IMR-90 (cell line): Measurements from ENCODE around the gene ABHD12. TPM values are rescaled to one million over a fixed set of nuclear protein-coding genes. Genes with fewer than 3 reads are reported as not detected.
A peak's percentile ranks its signal among the peaks of the same experiment; 100 is the strongest.

Experiments
- ATAC-seq: fragments of 200-7000 bp; cut with Tn5 transposase; 2 replicates; pipeline ENCODE4 v1.9.1; 2020; ENCODE audit warnings: low read depth, mild to moderate bottlenecking, moderate library complexity
- BruUV-seq: library from RNA; stranded (reverse); fragments of 400-500 nt; replicated peaks from 2 replicates; lab custom pipeline; 2021; lab: Mats Ljungman, UMichigan
- CTCF ChIA-PET: fragments of 300-600 bp; formaldehyde crosslinking; extraction: SDS; loops from one replicate; lab custom pipeline; 2021; ENCODE audit warnings: antibody characterized with exemption; lab: Yijun Ruan, JAX
- POLR2A ChIA-PET: fragments of 300-600 bp; sonication (Branson Sonifier 250); formaldehyde crosslinking; loops from one replicate; lab custom pipeline; 2022; ENCODE audit warnings: antibody characterized with exemption; ENCODE audit not compliant: unreplicated experiment; lab: Charles Lee
- DNase-seq: peaks from one replicate; pipeline ENCODE4 v3.0.0; 2013
- H2AFZ ChIP-seq: replicated peaks from 2 replicates; pipeline ENCODE3; 2013; ENCODE audit warnings: low read length, mild to moderate bottlenecking; ENCODE audit not compliant: poor library complexity
- H2AK5ac ChIP-seq: 2 replicates; pipeline ENCODE4 v1.6.1; 2013; ENCODE audit warnings: low read depth, low read length, inconsistent platforms
- H2AK9ac ChIP-seq: replicated peaks from 2 replicates; pipeline ENCODE3; 2013; ENCODE audit warnings: mild to moderate bottlenecking, low read depth, low read length, moderate library complexity; ENCODE audit not compliant: poor library complexity
- H2BK120ac ChIP-seq: 2 replicates; pipeline ENCODE4 v1.6.1; 2013; ENCODE audit warnings: low read depth, low read length, inconsistent platforms
- H2BK15ac ChIP-seq: 3 replicates; pipeline ENCODE4 v1.6.1; 2013; ENCODE audit warnings: low read depth, low read length, inconsistent platforms
- H2BK20ac ChIP-seq: 2 replicates; pipeline ENCODE4 v1.6.1; 2013; ENCODE audit warnings: low read depth, mild to moderate bottlenecking, inconsistent platforms, low read length, moderate library complexity
- H2BK5ac ChIP-seq: 2 replicates; pipeline ENCODE4 v1.6.1; 2013; ENCODE audit warnings: mild to moderate bottlenecking, low read depth, low read length, inconsistent platforms; ENCODE audit not compliant: poor library complexity, severe bottlenecking
- H3K14ac ChIP-seq: replicated peaks from 2 replicates; pipeline ENCODE4 v1.6.1; 2013; ENCODE audit warnings: low read depth, low read length, inconsistent platforms
- H3K18ac ChIP-seq: 2 replicates; pipeline ENCODE4 v1.6.1; 2013; ENCODE audit warnings: low read depth, low read length, control low read depth
- H3K23ac ChIP-seq: 2 replicates; pipeline ENCODE4 v1.6.1; 2013; ENCODE audit warnings: low read depth, low read length, inconsistent platforms
- H3K27ac ChIP-seq: 2 replicates; pipeline ENCODE4 v1.5.1; 2013; ENCODE audit warnings: mild to moderate bottlenecking, control low read depth, low read length; ENCODE audit not compliant: insufficient read depth
- H3K27me3 ChIP-seq: 2 replicates; pipeline ENCODE4 v1.6.1; 2013; ENCODE audit warnings: low read length; ENCODE audit not compliant: control insufficient read depth, insufficient read depth
- H3K36me3 ChIP-seq: 2 replicates; pipeline ENCODE4 v1.6.1; 2013; ENCODE audit warnings: low read length, mixed read lengths; ENCODE audit not compliant: control insufficient read depth, insufficient read depth
- H3K4ac ChIP-seq: 2 replicates; pipeline ENCODE4 v1.6.1; 2013; ENCODE audit warnings: low read depth, low read length, inconsistent platforms
- H3K4me1 ChIP-seq: 2 replicates; pipeline ENCODE4 v1.6.1; 2013; ENCODE audit warnings: low read length, mixed read lengths; ENCODE audit not compliant: control insufficient read depth, insufficient read depth
- H3K4me2 ChIP-seq: 2 replicates; pipeline ENCODE4 v1.6.1; 2013; ENCODE audit warnings: low read depth, mild to moderate bottlenecking, control low read depth, low read length, moderate library complexity
- H3K4me3 ChIP-seq: 2 replicates; pipeline ENCODE4 v1.5.1; 2013; ENCODE audit warnings: low read depth, mild to moderate bottlenecking, control low read depth, low read length, moderate library complexity; ENCODE audit not compliant: insufficient read depth
- H3K56ac ChIP-seq: 2 replicates; pipeline ENCODE4 v1.6.1; 2013; ENCODE audit warnings: low read length, inconsistent platforms; ENCODE audit not compliant: insufficient read depth; ENCODE audit errors: extremely low read depth
- H3K79me1 ChIP-seq, 2 experiments: 2 replicates each; pipeline ENCODE4 v1.6.1; 2013; ENCODE audit warnings: low read length in 2 of 2, inconsistent platforms in 1 of 2, low read depth in 1 of 2
- H3K9ac ChIP-seq: 2 replicates; pipeline ENCODE4 v1.6.1; 2013; ENCODE audit warnings: low read depth, low read length, control low read depth
- H3K9me1 ChIP-seq: 2 replicates; pipeline ENCODE4 v1.6.1; 2013; ENCODE audit warnings: low read length, inconsistent platforms; ENCODE audit not compliant: insufficient read depth
- H3K9me3 ChIP-seq: 2 replicates; pipeline ENCODE4 v1.6.1; 2013; ENCODE audit warnings: low read length; ENCODE audit not compliant: control insufficient read depth, insufficient read depth
- H4K20me1 ChIP-seq: 2 replicates; pipeline ENCODE4 v1.6.1; 2013; ENCODE audit warnings: low read length, inconsistent platforms; ENCODE audit not compliant: insufficient read depth
- H4K5ac ChIP-seq: 2 replicates; pipeline ENCODE4 v1.6.1; 2013; ENCODE audit warnings: mild to moderate bottlenecking, low read depth, low read length, control low read depth
- H4K8ac ChIP-seq, 2 experiments: 2 replicates each; pipeline ENCODE4 v1.6.1; 2013; ENCODE audit warnings: low read depth in 2 of 2, low read length in 2 of 2, control low read depth in 1 of 2, inconsistent platforms in 1 of 2
- H4K91ac ChIP-seq: 2 replicates; pipeline ENCODE4 v1.6.1; 2013; ENCODE audit warnings: low read depth, low read length, inconsistent platforms; ENCODE audit not compliant: insufficient read depth
- CEBPB ChIP-seq: IDR thresholded peaks from 2 replicates; pipeline ENCODE4 v1.6.1; 2012; ENCODE audit warnings: low read depth, low read length, improper control_type of control experiment
- CHD1 ChIP-seq: IDR thresholded peaks from 2 replicates; pipeline ENCODE4 v1.6.1; 2012; ENCODE audit warnings: low read depth, low read length, improper control_type of control experiment
- MAFK ChIP-seq: IDR thresholded peaks from 2 replicates; pipeline ENCODE4 v1.6.1; 2012; ENCODE audit warnings: low read depth, low read length, improper control_type of control experiment
- MXI1 ChIP-seq: IDR thresholded peaks from 2 replicates; pipeline ENCODE4 v1.6.1; 2012; ENCODE audit warnings: low read depth, mild to moderate bottlenecking, low read length, moderate library complexity, borderline replicate concordance
- RAD21 ChIP-seq: IDR thresholded peaks from 2 replicates; pipeline ENCODE4 v1.6.1; 2012; ENCODE audit warnings: low read length, improper control_type of control experiment
- RFX5 ChIP-seq: IDR thresholded peaks from 2 replicates; pipeline ENCODE4 v1.8.0; 2012; ENCODE audit warnings: low read depth, mild to moderate bottlenecking, low read length, moderate library complexity
- SMC3 ChIP-seq: fragments of 150-350 bp; IDR thresholded peaks from 2 replicates; pipeline ENCODE4 v1.6.1; 2016; ENCODE audit warnings: low read depth, mild to moderate bottlenecking, antibody characterized with exemption, low read length, moderate library complexity
- WGBS, 2 experiments: methylation state at CpG; one replicate each; pipeline versions ENCODE4 v1.1.5 to v1.1.7; 2013; ENCODE audit warnings: missing lambda C conversion rate in 2 of 2; ENCODE audit not compliant: insufficient read length in 1 of 2; ENCODE audit errors: extremely low coverage in 2 of 2; 5-methylcytosine and 5-hydroxymethylcytosine counted together
- dilution Hi-C: fragments of 300-500 bp; cut with HindIII; formaldehyde crosslinking; loops from one replicate; pipeline ENCODE4 v1.14.3; 2018; ENCODE audit warnings: low sequenced_read_pairs; ENCODE audit not compliant: unreplicated experiment
- in situ Hi-C: fragments of 300-500 bp; cut with MboI; formaldehyde crosslinking; loops from 3 replicates; pipeline ENCODE4 v1.14.3; 2019; ENCODE audit warnings: low sequenced_read_pairs, inconsistent platforms, mixed read lengths
- intact Hi-C: fragments of 100-400 bp; cut with micrococcal nuclease; formaldehyde crosslinking; loops from 2 replicates; pipeline ENCODE4 v1.10.0; 2022
- polyA plus RNA-seq, 3 experiments: library from polyadenylated mRNA; depleted of rRNA; stranded (reverse); fragments of >200 nt; gene quantifications; 2 replicates each; pipeline ENCODE4 v1.2.3, GENCODE V29; 2012; ENCODE audit warnings: low replicate concordance in 1 of 3
- total RNA-seq: library from RNA; depleted of rRNA; stranded (reverse); fragments of >200 nt; gene quantifications from 2 replicates; pipeline ENCODE4 v1.2.3, GENCODE V29; 2012
- TF ChIP-seq, protein P1 (sequence below): conservative IDR thresholded peaks from 2 replicates; pipeline ENCODE4 v1.5.1; 2012; ENCODE audit warnings: mild to moderate bottlenecking, low read depth, low read length, improper control_type of control experiment

The ABHD12 gene
- total and polyA plus RNA-seq, 2 of the 4 experiments (the other 2 are of a cell fraction): 80.7 to 108 TPM

DNA sequence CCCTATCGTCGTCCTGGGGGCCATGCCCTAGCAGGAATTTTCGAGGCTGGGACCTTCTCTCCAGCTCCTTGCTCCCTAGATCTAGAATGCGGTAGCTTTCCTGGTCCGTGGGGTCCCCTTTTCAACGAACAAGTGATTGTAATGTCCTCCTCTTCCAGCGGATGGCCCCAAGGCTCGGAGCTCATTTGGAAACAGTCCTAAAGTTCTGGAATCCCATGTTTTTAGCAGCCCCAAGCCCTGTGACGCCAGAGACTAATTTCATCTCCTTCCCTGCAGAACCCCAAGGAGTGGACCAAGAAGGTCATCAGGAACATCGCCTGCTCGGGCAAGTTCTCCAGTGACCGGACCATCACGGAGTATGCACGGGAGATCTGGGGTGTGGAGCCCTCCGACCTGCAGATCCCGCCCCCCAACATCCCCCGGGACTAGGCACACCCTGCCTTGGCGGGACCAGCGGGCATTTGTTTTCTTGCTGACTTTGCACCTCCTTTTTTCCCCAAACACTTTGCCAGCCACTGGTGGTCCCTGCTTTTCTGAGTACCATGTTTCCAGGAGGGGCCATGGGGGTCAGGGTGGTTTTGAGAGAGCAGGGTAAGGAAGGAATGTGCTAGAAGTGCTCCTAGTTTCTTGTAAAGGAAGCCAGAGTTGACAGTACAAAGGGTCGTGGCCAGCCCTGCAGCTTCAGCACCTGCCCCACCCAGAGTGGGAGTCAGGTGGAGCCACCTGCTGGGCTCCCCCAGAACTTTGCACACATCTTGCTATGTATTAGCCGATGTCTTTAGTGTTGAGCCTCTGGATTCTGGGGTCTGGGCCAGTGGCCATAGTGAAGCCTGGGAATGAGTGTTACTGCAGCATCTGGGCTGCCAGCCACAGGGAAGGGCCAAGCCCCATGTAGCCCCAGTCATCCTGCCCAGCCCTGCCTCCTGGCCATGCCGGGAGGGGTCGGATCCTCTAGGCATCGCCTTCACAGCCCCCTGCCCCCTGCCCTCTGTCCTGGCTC is 94.2 kb downstream of the ABHD12 start:
- Histone ChIP-seq H3K4me2 (no peak overlapping the region), H2AK9ac (peak overlapping the region; percentile 60), H3K79me1 (peaks cover 0 to 36% of the 10 kb centered on the region in 2 experiments; a peak in 2 of 4 replicates), H3K9ac (no peak overlapping the region), H2AK5ac (peak overlapping the region; percentile 38), H2AFZ (peak overlapping the region; percentile 47), H3K27me3 (no peaks in the 10 kb centered on the region), H2BK15ac (no peak overlapping the region), H3K14ac (peak overlapping the region; percentile 48), H4K8ac (peak overlapping the region in 1 of 2 experiments; percentile 56; a peak in 1 of 4 replicates), H3K27ac (peak overlapping the region; percentile 46; the same call in 1 of the 2 replicates), H2BK20ac (no peak overlapping the region), H4K5ac (peak overlapping the region; percentile 14; the same call in 1 of the 2 replicates), H3K9me3 (no peaks in the 10 kb centered on the region), H3K4me1 (peaks cover 16% of the 10 kb centered on the region), H3K36me3 (peaks cover 44% of the 10 kb centered on the region), H3K4ac (peak overlapping the region; percentile 53; the same call in 1 of the 2 replicates), H3K18ac (0 out of 2 replicates have a peak overlapping the region, but pooled peaks have one; percentile 12), H2BK120ac (peak overlapping the region; percentile 47; the same call in 1 of the 2 replicates), H3K9me1 (peaks cover 8% of the 10 kb centered on the region), H3K4me3 (no peak overlapping the region), H4K91ac (peak overlapping the region; percentile 51), H3K56ac (no peak overlapping the region), H4K20me1 (peaks cover 11% of the 10 kb centered on the region; the same call in 1 of the 2 replicates), H2BK5ac (peak overlapping the region; percentile 68), H3K23ac (peak overlapping the region; percentile 40; the same call in 1 of the 2 replicates)
- no peak for ATAC-seq
- in situ Hi-C loops (loop anchor here (5.0 to 10.0 kb wide), 2 partner anchors 101 to 102 kb away; partner anchors contain the start of gene ENTPD6), dilution Hi-C loops (no loop called here), intact Hi-C loops (loop anchor here (2.0 kb wide), 1 partner anchor 302 kb away; no protein-coding TSS in a partner anchor)
- DNase-seq: peak; percentile 24
- POLR2A ChIA-PET: no interaction called here
- 83% methylated on average over 8 of the region's 24 CpGs; no CpG with 5 or more reads in 1 of the 2 experiments for WGBS, 2 experiments
- CTCF ChIA-PET: interaction anchor here (0.6 to 3.2 kb wide), 4 partner anchors 10 to 118 kb away, joined by 3 to 24 read pairs (median 4); partner anchors contain the start of gene PYGB
- TF ChIP-seq CEBPB (no peak), MAFK (no peak), SMC3 (peak; percentile 18; the same call in 1 of the 2 replicates), MXI1 (no peak), CHD1 (no peak), RAD21 (peak; percentile 34), RFX5 (no peak)
- TF ChIP-seq, protein P1, sequence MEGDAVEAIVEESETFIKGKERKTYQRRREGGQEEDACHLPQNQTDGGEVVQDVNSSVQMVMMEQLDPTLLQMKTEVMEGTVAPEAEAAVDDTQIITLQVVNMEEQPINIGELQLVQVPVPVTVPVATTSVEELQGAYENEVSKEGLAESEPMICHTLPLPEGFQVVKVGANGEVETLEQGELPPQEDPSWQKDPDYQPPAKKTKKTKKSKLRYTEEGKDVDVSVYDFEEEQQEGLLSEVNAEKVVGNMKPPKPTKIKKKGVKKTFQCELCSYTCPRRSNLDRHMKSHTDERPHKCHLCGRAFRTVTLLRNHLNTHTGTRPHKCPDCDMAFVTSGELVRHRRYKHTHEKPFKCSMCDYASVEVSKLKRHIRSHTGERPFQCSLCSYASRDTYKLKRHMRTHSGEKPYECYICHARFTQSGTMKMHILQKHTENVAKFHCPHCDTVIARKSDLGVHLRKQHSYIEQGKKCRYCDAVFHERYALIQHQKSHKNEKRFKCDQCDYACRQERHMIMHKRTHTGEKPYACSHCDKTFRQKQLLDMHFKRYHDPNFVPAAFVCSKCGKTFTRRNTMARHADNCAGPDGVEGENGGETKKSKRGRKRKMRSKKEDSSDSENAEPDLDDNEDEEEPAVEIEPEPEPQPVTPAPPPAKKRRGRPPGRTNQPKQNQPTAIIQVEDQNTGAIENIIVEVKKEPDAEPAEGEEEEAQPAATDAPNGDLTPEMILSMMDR: peak; percentile 36
- TSS peak; percentile 86 for BruUV-seq
